GM06990 (cell line): ENCODE data around the gene FBXO8.

Source experiments
- DNase-seq: peaks from one replicate; pipeline ENCODE4 v3.0.0-alpha.2; 2011; ENCODE audit not compliant: insufficient read length; ENCODE audit errors: extremely low read depth
- H3K27me3 ChIP-seq: replicated peaks from 2 replicates; pipeline ENCODE4 v1.6.0; 2011; ENCODE audit warnings: low read length; ENCODE audit not compliant: control insufficient read depth, insufficient read depth
- H3K36me3 ChIP-seq: 2 replicates; pipeline ENCODE4 v1.5.1; 2011; ENCODE audit warnings: low read length; ENCODE audit not compliant: control insufficient read depth, insufficient read depth
- H3K4me3 ChIP-seq: replicated peaks from 2 replicates; pipeline ENCODE4 v1.5.1; 2011; ENCODE audit warnings: low read depth, mild to moderate bottlenecking, control low read depth, low read length
- CTCF ChIP-seq: IDR thresholded peaks from 2 replicates; pipeline ENCODE4 v1.5.1; 2011; ENCODE audit warnings: low read length, control low read depth, mild to moderate bottlenecking, inconsistent platforms; ENCODE audit not compliant: insufficient read depth, poor library complexity, severe bottlenecking

FBXO8 gene

GRCh38 chr4:174214101-174214878 lies 69.2 kb downstream of the FBXO8 start:
- H3K27me3 ChIP-seq, result peaks cover 5% of the 10 kb centered on the region
- no peaks in the 10 kb centered on the region for H3K36me3 ChIP-seq
- DNase-seq, result no peak
- peak overlapping the region; percentile 43 for H3K4me3 ChIP-seq
- TF ChIP-seq CTCF, result no peak

- Histone ChIP-seq H3K27me3 (peaks cover 5% of the 10 kb centered on the region), H3K36me3 (no peaks in the 10 kb centered on the region), H3K4me3 (peak overlapping the region; percentile 43)
- no peak for TF ChIP-seq CTCF
- DNase-seq, result no peak
Measured at GRCh38 chr4:174213731-174214100, 69.8 kb downstream of the FBXO8 start.

GRCh38 chr4:174212061-174212460 lies 71.4 kb downstream of the FBXO8 start:
- no peak for TF ChIP-seq CTCF
- no peak for DNase-seq
- H3K4me3 ChIP-seq, result no peak overlapping the region
- H3K27me3 ChIP-seq, result peaks cover 3% of the 10 kb centered on the region
- no peaks in the 10 kb centered on the region for H3K36me3 ChIP-seq

- no peak for DNase-seq
Measured at GRCh38 chr4:174211622-174212044, 71.8 kb downstream of the FBXO8 start.

GRCh38 chr4:174210952-174211490 lies 72.4 kb downstream of the FBXO8 start:
- peaks cover 3% of the 10 kb centered on the region for H3K27me3 ChIP-seq
- no peak for TF ChIP-seq CTCF
- no peak for DNase-seq
- no peak overlapping the region for H3K4me3 ChIP-seq
- H3K36me3 ChIP-seq, result no peaks in the 10 kb centered on the region

More at GRCh38 chr4:174211622-174212044, 71.8 kb downstream of the FBXO8 start:
- no peak overlapping the region for H3K4me3 ChIP-seq
- no peaks in the 10 kb centered on the region for H3K36me3 ChIP-seq
- TF ChIP-seq CTCF, result no peak
- H3K27me3 ChIP-seq, result peaks cover 3% of the 10 kb centered on the region
